Measurements from ENCODE around the gene CNTNAP5.

Gene CNTNAP5

GRCh38 chr2:124725187-124725586 is 700.1 kb downstream of the CNTNAP5 start:
- no peak for DNase-seq

- DNase-seq, result no peak
These were observed 715.5 kb downstream of the CNTNAP5 start for GRCh38 chr2:124740636-124741035.

GRCh38 chr2:124753842-124754241 is 728.8 kb downstream of the CNTNAP5 start:
- no peak for DNase-seq

GRCh38 chr2:124755386-124755785 is 730.3 kb downstream of the CNTNAP5 start:
- no peak for DNase-seq

GRCh38 chr2:124756048-124756447 is 731.0 kb downstream of the CNTNAP5 start:
- DNase-seq, result no peak

GRCh38 chr2:124762388-124762787 is 737.3 kb downstream of the CNTNAP5 start:
- no peak for DNase-seq

GRCh38 chr2:124763611-124764010 is 738.5 kb downstream of the CNTNAP5 start:
- DNase-seq, result peak in 1 of 2 donors; percentile 48

GRCh38 chr2:124774781-124775180 is 749.7 kb downstream of the CNTNAP5 start:
- DNase-seq, result no peak

GRCh38 chr2:124776332-124776731 is 751.2 kb downstream of the CNTNAP5 start:
- no peak for DNase-seq

GRCh38 chr2:124778076-124778475 is 753.0 kb downstream of the CNTNAP5 start:
- DNase-seq, result no peak

GRCh38 chr2:124796647-124797046 is 771.6 kb downstream of the CNTNAP5 start:
- DNase-seq, result no peak

GRCh38 chr2:124797049-124797448 is 772.0 kb downstream of the CNTNAP5 start:
- no peak for DNase-seq

- DNase-seq, result no peak
These were observed 773.5 kb downstream of the CNTNAP5 start for GRCh38 chr2:124798551-124798950.

- peak; percentile 3 to 7 for DNase-seq
These were observed 779.2 kb downstream of the CNTNAP5 start for GRCh38 chr2:124804014-124804940.

- DNase-seq, result no peak
These were observed 780.0 kb downstream of the CNTNAP5 start for GRCh38 chr2:124805060-124805459.

GRCh38 chr2:124810132-124810531 is 785.0 kb downstream of the CNTNAP5 start:
- DNase-seq, result peak in 1 of 2 donors; percentile 2

GRCh38 chr2:124814968-124815745 is 790.1 kb downstream of the CNTNAP5 start:
- no peak for DNase-seq

- no peak for DNase-seq
These were observed 790.9 kb downstream of the CNTNAP5 start for GRCh38 chr2:124816007-124816406.

- no peak for DNase-seq
These were observed 797.4 kb downstream of the CNTNAP5 start for GRCh38 chr2:124822516-124822915.

GRCh38 chr2:124824441-124824840 is 799.4 kb downstream of the CNTNAP5 start:
- DNase-seq, result no peak

GRCh38 chr2:124832521-124832920 is 807.4 kb downstream of the CNTNAP5 start:
- DNase-seq, result no peak

- no peak for DNase-seq
These were observed 809.2 kb downstream of the CNTNAP5 start for GRCh38 chr2:124834331-124834730.

GRCh38 chr2:124835331-124835730 is 810.2 kb downstream of the CNTNAP5 start:
- no peak for DNase-seq

- no peak for DNase-seq
These were observed 811.3 kb downstream of the CNTNAP5 start for GRCh38 chr2:124836416-124836815.

Data from hippocampal formation (tissue), 2 donors.